ENCODE measurements around the gene TMX2.

The TMX2 gene

GRCh38 chr11:57771365-57771764 lies 59.0 kb downstream of the TMX2 start:
- no peak for DNase-seq

- no peak for DNase-seq
Measured at GRCh38 chr11:57772562-57772961, 60.2 kb downstream of the TMX2 start.

GRCh38 chr11:57773026-57773598 lies 60.7 kb downstream of the TMX2 start:
- no peak for DNase-seq

GRCh38 chr11:57775491-57775890 lies 63.1 kb downstream of the TMX2 start:
- no peak for DNase-seq

GRCh38 chr11:57776031-57776521 lies 63.7 kb downstream of the TMX2 start:
- no peak for DNase-seq

GRCh38 chr11:57776577-57777210 lies 64.3 kb downstream of the TMX2 start:
- no peak for DNase-seq

GRCh38 chr11:57777969-57778317 lies 65.5 kb downstream of the TMX2 start:
- DNase-seq, result no peak

GRCh38 chr11:57778318-57779037 lies 66.1 kb downstream of the TMX2 start:
- DNase-seq, result peak; percentile 93

- DNase-seq, result no peak
Measured at GRCh38 chr11:57779276-57779675, 66.9 kb downstream of the TMX2 start.

- DNase-seq, result no peak
Measured at GRCh38 chr11:57781529-57781943, 69.1 kb downstream of the TMX2 start.

GRCh38 chr11:57785072-57785471 lies 72.7 kb downstream of the TMX2 start:
- no peak for DNase-seq

GRCh38 chr11:57786436-57786835 lies 74.0 kb downstream of the TMX2 start:
- DNase-seq, result no peak

GRCh38 chr11:57787006-57787604 lies 74.7 kb downstream of the TMX2 start:
- no peak for DNase-seq

- no peak for DNase-seq
Measured at GRCh38 chr11:57787920-57788702, 75.7 kb downstream of the TMX2 start.

GRCh38 chr11:57788703-57789088 lies 76.3 kb downstream of the TMX2 start:
- no peak for DNase-seq
